HepG2 (cell line): ENCODE data around the gene GLOD5. TPM values are rescaled to one million over a fixed set of nuclear protein-coding genes. Genes with fewer than 3 reads are reported as not detected.

Source experiments
- CAMTA2 ChIP-seq: sonication (generic); formaldehyde crosslinking; IDR thresholded peaks from 2 replicates; pipeline ENCODE4 v1.4.0; 2020; ENCODE audit warnings: mild to moderate bottlenecking, missing genetic modification reagents, borderline replicate concordance
- CREM ChIP-seq, 2 experiments: sonication (generic) in 1 of 2; formaldehyde crosslinking in 1 of 2; IDR thresholded peaks; 2 replicates each; pipeline versions ENCODE4 v1.4.0 to v1.6.1; 2016 to 2020; ENCODE audit warnings: antibody characterized with exemption in 1 of 2, mild to moderate bottlenecking in 1 of 2, missing genetic modification reagents in 1 of 2
- HDAC2 ChIP-seq: sonication (generic); formaldehyde crosslinking; IDR thresholded peaks from 2 replicates; pipeline ENCODE4 v1.4.0; 2020; ENCODE audit warnings: missing genetic modification reagents
- HIVEP1 ChIP-seq: sonication (generic); formaldehyde crosslinking; IDR thresholded peaks from 2 replicates; pipeline ENCODE4 v1.4.0; 2020; ENCODE audit warnings: mild to moderate bottlenecking, missing genetic modification reagents
- NCOA1 ChIP-seq: sonication (generic); formaldehyde crosslinking; IDR thresholded peaks from 2 replicates; pipeline ENCODE4 v1.9.0; 2021; ENCODE audit warnings: missing genetic modification reagents
- NR3C1 ChIP-seq: sonication (generic); formaldehyde crosslinking; IDR thresholded peaks from 2 replicates; pipeline ENCODE4 v1.4.0; 2020; ENCODE audit warnings: missing genetic modification reagents
- RBFOX2 ChIP-seq: fragments of 200-400 bp; formaldehyde crosslinking; IDR thresholded peaks from 2 replicates; pipeline ENCODE4 v1.6.1; 2017; ENCODE audit warnings: low read depth, mild to moderate bottlenecking, low read length
- REL ChIP-seq: sonication (generic); formaldehyde crosslinking; conservative IDR thresholded peaks from 2 replicates; pipeline ENCODE4 v1.8.0; 2022; ENCODE audit warnings: mild to moderate bottlenecking, missing genetic modification reagents, moderate library complexity
- RFX5 ChIP-seq: IDR thresholded peaks from 2 replicates; pipeline ENCODE4 v1.6.1; 2011; ENCODE audit warnings: low read depth, low read length, improper control_type of control experiment
- SALL1 ChIP-seq: sonication (generic); formaldehyde crosslinking; IDR thresholded peaks from 2 replicates; pipeline ENCODE4 v1.8.0; 2022; ENCODE audit warnings: mild to moderate bottlenecking, missing genetic modification reagents
- SP1 ChIP-seq, 2 experiments: fragments of 450-650 bp in 1 of 2; sonication (generic) in 1 of 2; formaldehyde crosslinking in 1 of 2; IDR thresholded peaks; 2 replicates each; pipeline versions ENCODE4 v1.4.0 to v1.6.1; 2016 to 2020; ENCODE audit warnings: missing genetic modification reagents in 1 of 2
- THAP11 ChIP-seq: IDR thresholded peaks from 2 replicates; pipeline ENCODE4 v1.6.1; 2016; ENCODE audit warnings: missing biosample characterization, missing genetic modification reagents
- ZFP91 ChIP-seq: sonication (generic); formaldehyde crosslinking; IDR thresholded peaks from 2 replicates; pipeline ENCODE4 v1.9.0; 2022; ENCODE audit warnings: missing genetic modification reagents, mild to moderate bottlenecking, borderline replicate concordance
- ZHX2 ChIP-seq, 2 experiments: sonication (generic) in 1 of 2; formaldehyde crosslinking in 1 of 2; IDR thresholded peaks; 2 replicates each; pipeline versions ENCODE4 v1.6.1 to v1.9.0; 2014 to 2022; ENCODE audit warnings: antibody characterized with exemption in 1 of 2, borderline replicate concordance in 1 of 2, inconsistent platforms in 1 of 2, low read depth in 1 of 2, missing genetic modification reagents in 1 of 2
- ZNF687 ChIP-seq: sonication (generic); formaldehyde crosslinking; IDR thresholded peaks from 2 replicates; pipeline ENCODE4 v1.5.1; 2020; ENCODE audit warnings: mild to moderate bottlenecking, missing genetic modification reagents, moderate library complexity
- ZNF850 ChIP-seq: sonication (generic); formaldehyde crosslinking; conservative IDR thresholded peaks from 2 replicates; pipeline ENCODE4 v1.9.0; 2021; ENCODE audit warnings: mild to moderate bottlenecking, missing genetic modification reagents
- polyA plus RNA-seq, 8 experiments: library from polyadenylated mRNA; depleted of rRNA in 3 of 8; stranded (reverse) in 7 of 8; unstranded in 1 of 8; fragments of >200 nt; fragmentation: Illumina TruSeq in 4 of 8; extraction: Trizol in 4 of 8; gene quantifications; 2 replicates each; pipeline versions ENCODE4 v1.2.1 to v1.2.3, GENCODE V29; 2011 to 2016; ENCODE audit warnings: low read depth in 4 of 8, missing spikeins in 1 of 8, mixed read lengths in 1 of 8; ENCODE audit not compliant: insufficient read depth in 1 of 8
- total RNA-seq, 5 experiments: library from RNA; depleted of rRNA; stranded (reverse); fragments of >200 nt; fragmentation: Illumina TruSeq; extraction: Trizol; gene quantifications; 2 replicates each; pipeline ENCODE4 v1.2.3, GENCODE V29; 2016; ENCODE audit warnings: low read depth in 1 of 5

GLOD5 gene
- total and polyA plus RNA-seq, 2 of the 13 experiments (the other 11 are each of a cell fraction or from before 2014, with no cell fraction given), result 0.93 to 1.3 TPM

- TF ChIP-seq ZHX2 (IDR thresholded peaks at IDR 0.05; ENCODE audit: low read depth) (peak; percentile 86), ZHX2 (CRISPR knock-in tag; IDR thresholded peaks at IDR 0.05; ENCODE audit: borderline replicate concordance) (no peak), RBFOX2 (peak; percentile 79), ZNF687 (CRISPR knock-in tag) (peak; percentile 71), SALL1 (CRISPR knock-in tag) (0 out of 2 replicates have a peak, but pooled peaks have one; percentile 35), HDAC2 (peak; percentile 54; the same call in 1 of the 2 replicates), CREM (IDR thresholded peaks at IDR 0.05) (peak; percentile 98), CREM (CRISPR knock-in tag; IDR thresholded peaks at IDR 0.05) (peak; percentile 59), ZFP91 (CRISPR knock-in tag) (peak; percentile 68; the same call in 1 of the 2 replicates), RFX5 (0 out of 2 replicates have a peak, but pooled peaks have one; percentile 23), THAP11 (peak; percentile 89), SP1 (IDR thresholded peaks at IDR 0.05) (no peak), SP1 (CRISPR knock-in tag; IDR thresholded peaks at IDR 0.05) (peak; percentile 63), NR3C1 (CRISPR knock-in tag) (no peak), CAMTA2 (CRISPR knock-in tag) (0 out of 2 replicates have a peak, but pooled peaks have one; percentile 45), ZNF850 (CRISPR knock-in tag) (no peak), NCOA1 (CRISPR knock-in tag) (no peak), REL (CRISPR knock-in tag) (no peak), HIVEP1 (CRISPR knock-in tag) (0 out of 2 replicates have a peak, but pooled peaks have one; percentile 48)
Observed at GRCh38 chrX:48801280-48802088, 39.9 kb downstream of the GLOD5 start, which contains the start of gene HDAC6 (continued).
